Endodermal cell (in vitro differentiated cells): ENCODE data around the gene HSFY1. TPM values are rescaled to one million over a fixed set of nuclear protein-coding genes. Genes with fewer than 3 reads are reported as not detected.
"Not testable (repeated sequence)": the region's sequence is repeated elsewhere in the genome, so short reads cannot be mapped to it uniquely, and the experiment has no call there.

Source experiments
- DNase-seq: peaks from one replicate; pipeline ENCODE4 v3.0.0-alpha.2; 2017
- H3K27ac ChIP-seq: 2 replicates; pipeline ENCODE4 v1.5.1; 2013; ENCODE audit warnings: mild to moderate bottlenecking, low read depth, low read length, moderate library complexity
- H3K27me3 ChIP-seq: 2 replicates; pipeline ENCODE4 v1.6.1; 2013; ENCODE audit warnings: mild to moderate bottlenecking, low read length, moderate library complexity; ENCODE audit not compliant: insufficient read depth, control insufficient read depth, poor library complexity, severe bottlenecking
- H3K36me3 ChIP-seq: 2 replicates; pipeline ENCODE4 v1.7.0; 2013; ENCODE audit warnings: mild to moderate bottlenecking, low read length, moderate library complexity; ENCODE audit not compliant: control insufficient read depth, insufficient read depth
- H3K4me1 ChIP-seq: one replicate; pipeline ENCODE4 v1.7.0; 2013; ENCODE audit warnings: low read length; ENCODE audit not compliant: control insufficient read depth, insufficient read depth
- H3K4me3 ChIP-seq: 2 replicates; pipeline ENCODE4 v1.5.1; 2013; ENCODE audit warnings: mild to moderate bottlenecking, low read length, moderate library complexity
- H3K9ac ChIP-seq: 2 replicates; pipeline ENCODE4 v1.6.1; 2013; ENCODE audit warnings: mild to moderate bottlenecking, low read length, moderate library complexity; ENCODE audit not compliant: poor library complexity, severe bottlenecking; ENCODE audit errors: extremely low read depth
- H3K9me3 ChIP-seq: 2 replicates; pipeline ENCODE4 v1.6.1; 2013; ENCODE audit warnings: mild to moderate bottlenecking, low read length, moderate library complexity; ENCODE audit not compliant: control insufficient read depth
- H3K27ac Mint-ChIP-seq: 2 replicates; pipeline ENCODE4 v1.8.0; 2020; ENCODE audit warnings: mixed read lengths
- H3K27me3 Mint-ChIP-seq: 2 replicates; pipeline ENCODE4 v1.8.0; 2021; ENCODE audit warnings: mild to moderate bottlenecking, mixed read lengths; ENCODE audit not compliant: insufficient read depth
- H3K36me3 Mint-ChIP-seq: 2 replicates; pipeline ENCODE4 v1.8.0; 2020; ENCODE audit warnings: low read depth, mixed read lengths
- H3K4me1 Mint-ChIP-seq: 2 replicates; pipeline ENCODE4 v1.8.0; 2020; ENCODE audit warnings: mixed read lengths
- H3K4me3 Mint-ChIP-seq: 2 replicates; pipeline ENCODE4 v1.8.0; 2020; ENCODE audit warnings: mild to moderate bottlenecking, moderate library complexity, mixed read lengths
- H3K9me3 Mint-ChIP-seq: 2 replicates; pipeline ENCODE4 v1.8.0; 2020; ENCODE audit warnings: mild to moderate bottlenecking, mixed read lengths
- WGBS, 2 experiments: methylation state at CpG; one replicate each; pipeline versions ENCODE4 v1.1.5 to v1.1.7; 2013; ENCODE audit warnings: missing lambda C conversion rate in 2 of 2, mixed read lengths in 1 of 2; ENCODE audit not compliant: insufficient coverage in 1 of 2, insufficient read length in 1 of 2; 5-methylcytosine and 5-hydroxymethylcytosine counted together
- long read RNA-seq, 4 experiments: library from polyadenylated mRNA in 2 of 4; library from RNA in 1 of 4; library from capped mRNA in 1 of 4; stranded (forward) in 3 of 4; unstranded in 1 of 4; transcript quantifications; one replicate each; pipeline ENCODE4 v2.0.0, GENCODE V29; 2020 to 2021; ENCODE audit warnings: inconsistent platforms in 1 of 4
- polyA plus RNA-seq, 2 experiments: library from polyadenylated mRNA; stranded (reverse); fragments of 50-300 nt; gene quantifications; one replicate each; pipeline ENCODE4 v1.2.3, GENCODE V29; 2013
- total RNA-seq, 2 donors: library from RNA; stranded (reverse); fragmentation: NEBNext Ultra II Directional in 1 of 2; extraction: Animal tissue kit (Norgen Biotek cat#: 25700) in 1 of 2; gene quantifications; 2 replicates in 1 of 2; 3 replicates in 1 of 2; pipeline ENCODE4 v1.2.1, GENCODE V29; 2021

HSFY1 gene
- not detected for total RNA-seq
- not detected for polyA plus RNA-seq (2013, experiment 1 of 2)
- not detected for polyA plus RNA-seq (2013, experiment 2 of 2)
- long read RNA-seq, experiment 1, result 0 reads
- long read RNA-seq, experiment 2, result 0 reads
- long read RNA-seq, experiment 3, result 0 reads
- long read RNA-seq, experiment 4, result 0 reads

GRCh38 chrY:18546420-18546819, at the start of gene HSFY1:
HSFY1 (plus strand) TSS chrY:18546720; CDS start chrY:18546788, 68 bp downstream.
- H3K9me3 ChIP-seq, H3K27me3 ChIP-seq, H3K27me3 Mint-ChIP-seq, DNase-seq, H3K4me1 ChIP-seq, H3K9me3 Mint-ChIP-seq, H3K27ac Mint-ChIP-seq, H3K4me1 Mint-ChIP-seq, H3K36me3 ChIP-seq, H3K27ac ChIP-seq, H3K4me3 ChIP-seq, H3K4me3 Mint-ChIP-seq, H3K9ac ChIP-seq, H3K36me3 Mint-ChIP-seq: not testable (repeated sequence)
- no CpG with 5 or more reads among the region's 1 CpG for WGBS, 2 experiments

GRCh38 chrY:18504266-18504665, 42.3 kb upstream of the HSFY1 start:
- WGBS, 2 experiments, result no CpG with 5 or more reads among the region's 5 CpGs
- not testable (repeated sequence) for H3K4me1 Mint-ChIP-seq, H3K27me3 Mint-ChIP-seq

GRCh38 chrY:18530995-18531655, 15.4 kb upstream of the HSFY1 start:
- H3K36me3 ChIP-seq, H3K27ac ChIP-seq, H3K27me3 ChIP-seq, H3K4me3 Mint-ChIP-seq, DNase-seq, H3K4me1 Mint-ChIP-seq, H3K27me3 Mint-ChIP-seq, H3K4me3 ChIP-seq, H3K27ac Mint-ChIP-seq, H3K9me3 ChIP-seq, H3K4me1 ChIP-seq, H3K9me3 Mint-ChIP-seq, H3K36me3 Mint-ChIP-seq, H3K9ac ChIP-seq: not testable (repeated sequence)
- no CpG with 5 or more reads among the region's 2 CpGs for WGBS, 2 experiments

More at GRCh38 chrY:18504266-18504665, 42.3 kb upstream of the HSFY1 start:
- H3K27ac ChIP-seq, H3K4me3 ChIP-seq, H3K27me3 ChIP-seq, H3K27ac Mint-ChIP-seq, H3K4me3 Mint-ChIP-seq, DNase-seq, H3K9me3 ChIP-seq, H3K9ac ChIP-seq, H3K36me3 ChIP-seq, H3K4me1 ChIP-seq, H3K9me3 Mint-ChIP-seq, H3K36me3 Mint-ChIP-seq: not testable (repeated sequence)

- H3K4me1 ChIP-seq, H3K27me3 Mint-ChIP-seq, H3K9ac ChIP-seq, H3K27me3 ChIP-seq, H3K36me3 ChIP-seq, H3K4me3 Mint-ChIP-seq, H3K9me3 Mint-ChIP-seq, H3K4me1 Mint-ChIP-seq, H3K9me3 ChIP-seq, H3K4me3 ChIP-seq, H3K36me3 Mint-ChIP-seq, DNase-seq, H3K27ac ChIP-seq, H3K27ac Mint-ChIP-seq: not testable (repeated sequence)
- no CpG with 5 or more reads among the region's 1 CpG for WGBS, 2 experiments
These were observed 7.6 kb upstream of the HSFY1 start for GRCh38 chrY:18538952-18539351.

GRCh38 chrY:18553132-18553531, 6.6 kb downstream of the HSFY1 start:
- H3K27me3 Mint-ChIP-seq, H3K9me3 ChIP-seq, H3K36me3 Mint-ChIP-seq, H3K4me1 Mint-ChIP-seq, H3K4me1 ChIP-seq, H3K27ac ChIP-seq, H3K4me3 Mint-ChIP-seq, H3K27me3 ChIP-seq, H3K27ac Mint-ChIP-seq, H3K36me3 ChIP-seq, H3K9ac ChIP-seq, DNase-seq, H3K4me3 ChIP-seq, H3K9me3 Mint-ChIP-seq: not testable (repeated sequence)
- no CpG with 5 or more reads among the region's 3 CpGs for WGBS, 2 experiments

- H3K4me3 Mint-ChIP-seq, DNase-seq, H3K4me3 ChIP-seq, H3K27me3 Mint-ChIP-seq, H3K4me1 Mint-ChIP-seq, H3K36me3 ChIP-seq, H3K27ac ChIP-seq, H3K27me3 ChIP-seq, H3K4me1 ChIP-seq, H3K9ac ChIP-seq, H3K36me3 Mint-ChIP-seq, H3K27ac Mint-ChIP-seq, H3K9me3 Mint-ChIP-seq, H3K9me3 ChIP-seq: not testable (repeated sequence)
- no CpG with 5 or more reads among the region's 3 CpGs for WGBS, 2 experiments
These were observed 19.4 kb downstream of the HSFY1 start for GRCh38 chrY:18565915-18566314.
